Medulla oblongata (tissue), 1 donor: ENCODE data around the gene RABEP2.

Experiments
- DNase-seq: peaks from one replicate; pipeline ENCODE4 v3.0.0-alpha.2; 2015; ENCODE audit errors: extremely low spot score

Gene RABEP2

DNA sequence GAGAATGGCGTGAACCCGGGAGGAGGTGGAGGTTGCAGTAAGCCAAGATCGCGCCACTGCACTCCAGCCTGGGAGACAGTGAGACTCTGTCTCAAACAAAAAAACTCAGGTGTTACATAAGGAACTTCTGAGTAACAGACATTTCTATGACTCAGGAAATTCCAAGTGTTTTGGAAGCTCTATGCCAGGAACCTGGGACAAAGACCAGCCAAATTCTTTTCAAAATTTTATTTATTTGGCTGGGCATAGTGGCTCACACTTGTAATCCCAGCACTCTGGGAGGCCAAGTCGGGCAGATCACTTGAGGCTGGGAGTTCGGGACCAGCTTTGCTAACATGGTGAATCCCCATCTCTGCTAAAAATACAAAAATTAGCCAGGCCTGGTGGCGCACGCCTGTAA, 66.6 kb downstream of the RABEP2 start:
- no peak for DNase-seq
